Measurements from ENCODE around the gene AIM2.
A peak's percentile ranks its signal among the peaks of the same experiment; 100 is the strongest.
"Not testable (repeated sequence)": the region's sequence is repeated elsewhere in the genome, so short reads cannot be mapped to it uniquely, and the experiment has no call there.

AIM2 gene, protein sequence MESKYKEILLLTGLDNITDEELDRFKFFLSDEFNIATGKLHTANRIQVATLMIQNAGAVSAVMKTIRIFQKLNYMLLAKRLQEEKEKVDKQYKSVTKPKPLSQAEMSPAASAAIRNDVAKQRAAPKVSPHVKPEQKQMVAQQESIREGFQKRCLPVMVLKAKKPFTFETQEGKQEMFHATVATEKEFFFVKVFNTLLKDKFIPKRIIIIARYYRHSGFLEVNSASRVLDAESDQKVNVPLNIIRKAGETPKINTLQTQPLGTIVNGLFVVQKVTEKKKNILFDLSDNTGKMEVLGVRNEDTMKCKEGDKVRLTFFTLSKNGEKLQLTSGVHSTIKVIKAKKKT

DNA sequence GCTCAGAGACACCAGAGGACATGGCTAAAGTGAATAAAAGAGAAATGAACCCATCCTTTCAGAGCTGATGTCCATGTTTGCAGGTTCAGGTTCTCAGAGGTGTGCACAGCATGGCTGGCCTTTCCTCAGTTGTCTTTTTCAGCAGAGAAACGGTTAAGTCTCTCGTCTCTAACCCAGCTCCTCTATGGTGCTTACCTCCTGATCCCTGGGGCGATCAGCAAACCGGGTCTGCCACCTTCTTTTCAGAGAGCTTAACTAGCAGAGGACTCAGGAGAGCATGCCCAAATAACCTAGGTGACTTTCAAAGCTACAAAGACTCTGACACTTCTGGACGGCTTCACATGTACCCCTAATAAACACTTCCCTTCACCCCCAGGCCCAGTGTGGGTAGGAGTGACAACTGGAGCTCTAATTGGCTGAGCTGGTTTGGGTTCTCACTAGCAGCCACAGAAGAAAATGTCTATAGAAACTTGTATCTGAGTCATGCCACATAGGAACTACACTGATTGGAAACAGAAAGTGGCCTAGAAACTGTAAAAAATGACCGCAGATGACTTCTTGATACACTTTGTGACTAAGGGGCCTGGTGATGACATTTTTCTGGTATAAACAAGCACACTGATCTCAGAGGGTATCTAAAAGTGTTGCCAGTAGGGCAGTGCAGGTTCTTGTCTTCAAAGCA is at the start of gene AIM2:
AIM2 (minus strand) TSS at position 329 of the 682 bp plus-strand sequence. CDS start 3,267 bp downstream, outside the sequence.
- DNase-seq: peak; percentile 76 to 77

DNA sequence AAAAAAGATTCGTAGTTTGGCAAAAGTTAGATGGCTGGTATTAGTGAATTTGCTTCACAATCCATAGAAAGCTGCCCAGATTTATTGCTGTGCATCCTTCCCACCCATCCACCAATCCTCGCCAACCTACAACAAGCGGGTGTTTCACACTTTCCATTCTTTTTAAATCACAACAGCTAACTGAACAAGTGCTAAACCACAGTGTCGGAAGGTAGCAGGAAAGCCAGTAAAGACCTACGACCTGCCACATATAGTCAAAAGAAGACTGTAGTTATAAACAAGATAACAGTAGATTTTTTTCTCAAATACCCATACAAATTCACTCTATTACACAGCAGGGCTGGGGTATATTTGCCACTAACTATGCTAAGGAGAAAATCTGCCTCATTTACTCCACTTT is 47.0 kb upstream of the AIM2 start:
- DNase-seq: no peak

DNA sequence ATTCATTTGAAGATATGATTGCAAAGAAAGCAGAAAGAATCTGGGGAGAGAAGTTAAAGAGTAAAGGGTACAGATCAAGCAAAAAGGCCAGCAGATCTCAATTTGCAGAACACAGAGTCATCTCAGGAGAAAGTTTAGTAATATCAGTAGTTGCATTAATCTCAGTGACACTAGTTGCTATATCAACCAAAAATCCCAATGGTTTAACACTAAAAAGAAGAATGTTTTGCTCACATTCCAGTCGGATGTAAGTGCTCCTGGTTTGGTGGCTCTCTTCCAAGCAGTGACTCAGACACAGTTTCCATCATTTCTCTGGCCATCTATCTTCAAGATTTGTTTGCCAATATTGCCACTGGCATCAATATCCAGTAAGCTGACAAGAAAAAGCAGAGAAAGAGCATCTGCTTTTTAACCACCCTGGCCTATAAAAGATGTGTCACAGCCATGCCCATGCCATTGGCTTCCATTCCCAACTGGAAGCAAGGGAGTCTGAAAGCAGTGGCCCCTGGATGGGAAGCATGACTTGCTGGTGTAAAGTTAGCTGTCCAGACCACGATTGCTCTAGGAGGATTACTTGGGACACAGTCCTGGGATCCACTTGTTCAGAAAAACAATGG is 45.5 kb upstream of the AIM2 start:
- DNase-seq: peak in 1 of 2 experiments; percentile 17

DNA sequence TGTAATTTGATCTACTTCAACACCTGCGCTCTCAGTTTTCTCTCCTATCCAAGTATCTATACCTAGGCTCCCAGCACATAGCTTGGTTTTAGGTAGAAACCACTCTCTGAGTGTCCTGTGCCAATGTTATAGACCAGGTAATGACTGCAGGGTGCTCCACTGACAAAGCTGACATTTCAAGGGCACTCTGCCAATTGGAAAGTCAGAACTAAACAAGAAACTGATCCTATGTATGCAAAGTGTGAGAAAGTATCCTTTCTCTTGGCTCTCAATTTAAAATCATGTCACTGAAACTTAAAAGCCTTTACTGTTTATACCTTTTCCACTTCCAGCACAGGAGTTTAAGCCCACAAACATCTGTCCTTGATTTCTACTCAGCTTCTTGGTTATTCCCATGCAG is 45.0 kb upstream of the AIM2 start:
- DNase-seq: no peak

DNA sequence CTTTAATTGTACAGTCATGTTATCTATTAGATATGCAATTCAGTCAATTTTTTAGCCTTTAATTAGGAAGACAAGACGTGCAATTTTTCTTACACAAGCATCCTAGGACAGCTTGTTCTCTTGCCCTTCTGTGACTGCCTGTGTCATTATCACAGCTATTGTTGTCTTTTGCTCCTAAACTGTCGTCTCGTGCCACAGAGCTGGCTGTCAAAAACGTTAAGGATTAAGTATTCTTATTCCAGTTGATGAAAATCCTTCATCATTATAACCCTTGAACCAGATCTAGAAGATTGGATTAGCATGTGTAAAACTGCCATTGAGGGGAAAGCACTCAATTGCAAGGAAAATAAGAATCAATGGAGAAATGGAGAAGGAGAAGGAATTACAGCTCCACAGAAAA is 43.8 kb upstream of the AIM2 start:
- DNase-seq: no peak

DNA sequence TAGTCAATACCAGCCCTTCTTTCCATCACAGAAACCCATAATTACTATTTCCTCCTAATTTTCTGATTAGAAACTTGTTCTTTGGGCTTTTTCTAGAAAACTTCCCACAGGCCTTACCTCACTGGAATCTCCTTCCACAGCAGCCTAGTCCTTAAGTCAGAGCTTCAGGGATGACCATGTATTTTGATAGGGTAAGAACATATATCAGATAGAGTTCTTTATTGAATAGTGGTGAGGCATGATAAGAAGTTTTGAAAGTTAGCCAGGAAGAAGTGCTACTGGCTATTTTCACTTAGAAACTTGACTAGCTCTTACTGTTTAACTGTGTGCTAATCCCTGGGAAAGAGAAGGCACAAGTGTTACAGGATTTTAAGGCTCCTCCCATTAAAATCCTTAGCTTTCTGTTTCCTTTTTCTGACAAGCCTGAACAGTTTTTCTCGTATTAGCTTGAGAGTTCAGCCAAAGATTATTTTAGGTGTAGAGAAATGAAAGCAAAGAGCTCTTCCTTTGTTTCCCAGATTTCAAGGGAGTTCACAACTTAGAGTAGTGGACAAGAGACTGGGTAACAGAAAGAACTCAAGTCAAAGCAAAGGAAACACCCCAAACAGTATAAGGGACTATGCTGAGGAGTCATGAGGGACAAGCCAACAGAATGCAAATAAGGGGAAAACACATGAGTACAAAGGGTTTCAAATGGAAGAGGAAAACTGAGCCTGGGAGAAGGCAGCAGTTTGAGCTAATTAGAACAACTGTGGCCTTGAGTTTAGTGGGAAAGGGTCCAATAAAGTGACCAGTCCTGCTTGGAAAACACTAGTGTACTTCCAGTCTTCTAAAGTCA is 37.2 kb upstream of the AIM2 start:
- no peak for DNase-seq

DNA sequence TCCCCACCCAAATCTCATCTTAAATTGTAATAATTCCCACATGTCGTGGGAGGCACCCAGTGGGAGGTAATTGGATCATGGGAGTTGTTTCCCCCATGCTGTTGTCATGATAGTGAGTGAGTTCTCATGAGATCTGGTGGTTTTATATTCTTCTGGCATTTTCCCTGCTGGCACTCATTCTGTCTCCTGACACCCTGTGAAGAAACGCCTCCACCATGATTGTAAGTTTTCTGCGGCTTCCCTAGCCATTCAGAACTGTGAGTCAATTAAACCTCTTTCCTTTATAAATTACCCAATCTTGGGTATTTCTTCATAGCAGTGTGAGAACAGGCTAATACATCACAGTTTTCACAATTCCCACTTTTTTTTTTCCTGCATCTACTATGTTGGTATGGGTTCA is 26.5 kb upstream of the AIM2 start:
- DNase-seq: not testable (repeated sequence)

DNA sequence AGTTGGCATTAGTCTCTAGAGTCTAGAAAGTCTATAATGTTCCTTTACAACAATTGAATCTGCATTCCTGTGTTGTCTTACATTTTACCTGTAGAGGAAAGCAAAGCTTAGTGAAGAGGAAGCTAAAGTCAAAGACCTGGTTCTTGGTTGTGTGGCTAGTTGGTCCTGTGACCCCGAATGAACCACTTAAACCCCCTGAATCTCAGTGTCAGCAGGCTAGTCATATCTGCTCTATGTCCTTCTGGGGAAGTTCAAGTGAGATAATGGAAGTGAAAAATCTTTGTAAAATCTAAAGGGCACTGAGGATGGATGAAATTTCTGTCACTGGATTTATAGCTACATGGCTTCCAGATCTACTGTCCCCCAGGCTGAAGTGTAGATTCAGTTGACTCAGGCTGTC is 24.0 kb upstream of the AIM2 start:
- DNase-seq: no peak

DNA sequence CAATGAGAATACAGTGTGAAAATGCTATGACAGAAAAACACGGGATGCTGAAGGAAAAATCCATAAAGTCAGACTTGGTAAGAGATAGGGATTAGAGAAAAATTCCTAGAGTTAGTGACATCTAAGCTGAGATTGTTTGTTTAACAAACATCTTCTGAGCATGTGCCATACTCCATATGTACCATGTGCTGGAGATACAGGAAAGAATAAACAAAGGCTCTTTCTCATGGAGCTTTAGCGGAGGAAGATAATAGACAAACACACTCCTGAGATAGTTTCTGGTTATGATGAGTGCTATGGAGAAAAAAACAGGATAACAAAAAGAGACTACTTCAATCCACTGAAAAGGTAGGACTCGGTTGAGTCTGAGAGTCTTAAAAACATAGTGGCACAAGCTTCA is 22.0 kb upstream of the AIM2 start:
- no peak for DNase-seq

DNA sequence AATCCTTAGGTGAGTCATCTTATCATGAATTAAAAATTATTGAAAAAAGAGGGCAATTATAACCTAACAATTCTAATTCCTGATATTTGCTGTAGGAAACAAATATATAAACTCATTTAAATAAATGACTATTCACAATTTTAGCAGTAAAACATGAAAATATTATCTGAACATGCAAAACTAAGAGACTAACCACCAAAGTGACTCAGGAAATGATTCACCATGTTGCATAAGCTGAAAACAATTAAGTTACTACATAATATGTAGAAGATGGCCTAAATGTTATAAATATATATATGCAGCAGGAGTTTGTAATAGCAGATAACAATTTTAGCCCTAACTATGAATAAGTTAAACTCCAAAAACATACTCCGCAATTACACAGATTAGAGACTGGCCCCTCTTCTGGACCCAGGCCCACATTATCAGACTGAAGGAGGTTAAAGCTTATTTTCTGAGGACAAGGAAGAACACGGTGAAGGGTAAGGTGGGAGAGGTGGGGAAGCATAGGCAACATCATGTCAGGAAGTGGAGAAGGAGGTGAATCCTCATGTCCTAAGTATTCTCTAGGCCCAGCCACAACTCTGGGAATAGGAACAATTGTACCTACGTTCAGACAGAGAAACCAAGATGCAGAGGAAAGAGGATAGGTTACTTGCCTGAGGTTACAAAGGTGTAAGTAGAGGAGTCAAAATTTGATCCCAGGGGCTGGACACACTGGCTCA is 15.6 kb upstream of the AIM2 start:
- no peak for DNase-seq

DNA sequence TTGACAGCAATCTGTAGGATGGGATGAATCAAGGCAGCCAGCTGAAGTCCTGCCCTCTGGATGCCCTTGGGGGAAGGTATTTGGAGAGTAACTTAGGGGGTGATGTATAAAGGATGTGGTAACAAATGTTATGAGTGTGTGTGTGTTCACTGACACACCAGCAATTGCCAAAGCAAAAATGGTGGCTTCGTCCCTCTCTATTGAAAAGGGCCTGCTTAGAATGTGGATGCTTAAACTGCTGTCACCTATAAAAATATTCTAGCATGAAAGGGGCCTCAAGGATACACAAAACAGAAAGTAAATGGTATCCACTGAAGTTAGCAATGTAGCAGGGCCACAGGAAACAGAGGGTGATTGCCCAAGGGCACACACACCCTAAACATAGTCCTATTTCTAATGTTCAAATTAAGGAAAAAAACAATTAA is 15.1 kb upstream of the AIM2 start:
- no peak for DNase-seq

DNA sequence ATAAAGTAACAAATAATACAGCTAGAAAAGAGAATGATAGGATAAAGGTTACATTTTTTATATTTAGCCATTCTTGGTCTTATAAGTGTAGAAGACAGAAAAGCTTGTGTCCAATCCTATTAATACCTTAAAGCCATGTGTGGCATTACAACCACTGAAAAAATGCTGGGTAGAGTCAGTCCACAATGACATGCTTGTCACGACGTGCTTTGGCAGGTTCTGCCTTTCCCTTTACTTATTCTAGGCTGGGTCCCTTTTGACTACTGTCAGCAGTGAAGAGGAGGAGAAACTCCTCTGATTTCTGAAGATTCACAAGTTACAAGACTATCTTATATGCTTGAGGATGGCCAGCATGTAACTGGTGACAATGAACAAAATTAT is 14.6 kb upstream of the AIM2 start:
- DNase-seq: no peak

DNA sequence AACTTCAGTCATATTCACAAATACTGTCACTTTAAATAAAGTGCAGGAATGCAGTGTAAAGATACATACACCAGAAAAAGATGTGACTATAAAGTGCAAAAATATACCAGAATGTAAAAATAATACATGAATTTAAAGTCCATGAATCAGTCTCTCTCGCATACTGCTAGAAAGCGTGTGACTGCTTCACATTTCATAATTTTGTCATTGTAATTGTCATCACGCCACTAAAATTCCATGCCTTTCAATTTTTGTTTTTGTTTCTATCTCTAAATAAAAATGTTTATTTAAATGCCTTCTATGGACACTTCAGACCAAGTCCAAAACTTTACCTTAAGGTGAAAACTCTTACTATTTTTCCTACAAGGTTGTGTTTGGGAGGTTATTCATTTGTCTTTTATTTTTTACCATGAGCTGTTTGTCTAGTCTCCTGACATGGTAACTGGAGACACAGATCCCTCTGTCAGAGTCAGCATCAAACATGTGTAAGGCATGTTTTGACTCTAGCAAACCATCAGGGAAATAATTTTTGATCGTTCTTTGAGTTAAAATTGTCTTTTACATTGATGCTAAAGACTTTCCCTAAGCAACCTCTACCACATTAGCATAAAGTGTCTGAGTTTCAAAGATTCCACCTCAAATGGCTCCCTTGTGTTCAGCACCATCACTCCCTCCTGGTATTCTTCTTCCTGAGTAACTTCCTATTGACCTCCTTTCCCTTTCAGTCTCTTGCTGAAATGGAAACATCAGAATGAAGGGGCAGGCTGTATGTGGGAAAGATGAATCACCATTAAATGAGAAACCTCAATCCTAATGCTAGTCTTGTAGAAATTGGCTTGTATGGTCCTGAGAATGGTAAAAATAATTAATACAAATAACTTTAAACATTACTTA is 14.0 kb upstream of the AIM2 start:
- DNase-seq: no peak

DNA sequence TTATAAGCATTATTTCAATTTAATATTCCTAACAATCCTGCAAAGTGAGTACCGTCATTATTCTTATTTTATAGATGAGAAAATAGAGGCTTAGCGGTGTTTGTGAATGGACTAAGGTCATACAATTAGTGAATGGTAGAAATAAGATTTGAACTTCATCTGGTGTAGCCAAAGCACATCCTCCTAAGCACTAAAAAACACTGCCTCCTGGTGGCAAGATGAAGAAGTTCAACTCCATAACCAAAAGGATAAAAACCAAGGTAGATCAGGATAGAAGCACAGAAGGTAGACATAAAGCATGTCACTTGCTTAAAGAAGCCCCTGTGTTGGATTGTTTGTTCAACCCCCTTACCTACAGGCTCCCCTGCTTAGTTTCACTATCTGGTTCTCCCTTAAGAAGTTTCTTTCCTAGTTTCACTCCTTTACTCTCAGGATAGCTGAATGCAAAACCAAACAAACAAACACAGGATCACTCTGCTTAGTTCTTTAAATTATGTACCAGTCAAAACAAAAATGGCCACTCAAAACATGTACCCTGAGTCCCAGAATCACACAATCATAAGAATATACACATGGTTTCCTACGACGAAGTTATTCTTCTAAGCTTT is 12.7 kb upstream of the AIM2 start:
- DNase-seq: no peak

DNA sequence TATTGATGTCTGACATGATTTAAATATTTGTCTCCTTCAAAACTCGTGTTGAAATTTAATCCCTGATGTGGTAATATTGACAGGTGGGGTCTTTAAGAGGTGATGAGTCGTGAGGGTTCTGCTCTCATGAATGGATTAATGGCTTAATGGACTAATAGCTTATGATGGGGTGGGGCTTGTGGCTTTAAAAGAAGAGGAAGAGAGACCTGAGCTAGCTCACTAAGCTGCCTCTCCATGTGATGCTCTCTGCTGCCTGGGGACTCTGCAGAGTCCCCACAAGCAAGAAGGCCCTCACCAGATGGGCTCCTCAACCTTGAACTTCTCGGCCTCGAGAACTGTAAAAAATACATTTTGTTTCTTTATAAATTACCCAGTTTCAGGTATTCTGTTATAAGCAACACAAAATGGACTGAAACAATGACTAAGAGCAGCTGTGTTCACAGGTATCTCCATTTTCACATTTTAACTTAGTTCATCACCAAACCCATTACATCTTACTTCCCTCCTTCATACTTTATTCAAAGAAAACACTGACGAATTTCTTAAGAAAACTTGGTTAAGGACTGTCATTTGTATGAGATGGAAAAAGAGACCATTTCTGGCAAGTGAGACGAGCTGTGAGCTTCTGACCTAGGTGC is 12.1 kb upstream of the AIM2 start:
- DNase-seq: no peak

DNA sequence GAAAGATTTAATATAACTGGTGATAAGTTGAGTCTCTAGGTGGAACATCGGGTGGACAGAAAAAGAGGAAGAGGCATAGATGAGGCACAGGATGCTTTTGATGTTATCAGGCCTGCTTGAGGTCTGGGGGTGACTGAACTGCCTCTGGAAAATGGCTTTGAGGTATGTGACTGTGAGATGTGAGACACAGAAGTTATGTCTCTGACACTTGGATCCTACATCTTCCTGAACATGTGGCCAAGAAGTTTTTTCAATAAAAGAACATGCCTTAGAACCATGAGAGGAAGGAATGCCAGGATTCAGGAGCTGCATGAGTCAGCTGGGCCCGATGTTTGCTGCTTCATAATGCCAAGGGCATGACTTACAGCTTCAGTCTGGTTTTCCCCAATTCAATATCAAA is 11.5 kb upstream of the AIM2 start:
- DNase-seq: no peak

DNA sequence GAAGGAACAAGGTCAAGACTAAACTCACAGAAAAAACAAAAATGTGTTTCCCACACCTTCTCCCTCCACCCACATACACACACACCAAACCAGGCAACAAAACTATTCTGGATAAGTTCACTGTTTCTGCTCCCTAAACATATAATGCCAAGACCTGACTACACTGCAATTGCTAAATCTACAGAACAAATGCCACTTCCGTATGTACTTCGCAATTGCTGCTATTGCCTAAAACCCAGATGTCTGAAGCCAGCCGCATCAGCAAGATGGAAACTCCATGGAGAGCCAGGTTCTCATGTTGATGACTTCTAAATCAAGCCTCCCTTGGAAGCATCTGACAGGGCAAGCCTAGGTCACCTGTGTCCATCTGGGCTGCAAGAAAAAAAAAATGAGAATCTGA is 8.3 kb upstream of the AIM2 start:
- no peak for DNase-seq

DNA sequence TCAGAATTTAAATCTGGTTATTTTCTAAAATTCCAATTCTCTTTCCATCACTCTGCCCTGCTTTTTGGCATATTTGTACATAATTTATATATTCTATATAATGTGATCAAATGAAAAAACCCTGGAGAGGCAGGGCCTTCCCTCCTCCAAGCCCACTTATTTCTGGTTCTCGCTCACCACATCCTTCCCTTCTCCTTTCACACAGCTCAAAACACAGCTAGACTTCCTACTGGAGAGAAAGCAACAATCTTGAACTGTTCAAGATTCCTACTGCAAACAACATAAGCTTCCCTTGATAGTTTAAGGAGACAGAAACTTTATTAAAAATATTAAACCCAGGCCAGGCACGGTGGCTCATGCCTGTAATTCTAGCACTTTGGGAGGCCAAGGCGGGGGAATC is 7.6 kb upstream of the AIM2 start:
- no peak for DNase-seq

DNA sequence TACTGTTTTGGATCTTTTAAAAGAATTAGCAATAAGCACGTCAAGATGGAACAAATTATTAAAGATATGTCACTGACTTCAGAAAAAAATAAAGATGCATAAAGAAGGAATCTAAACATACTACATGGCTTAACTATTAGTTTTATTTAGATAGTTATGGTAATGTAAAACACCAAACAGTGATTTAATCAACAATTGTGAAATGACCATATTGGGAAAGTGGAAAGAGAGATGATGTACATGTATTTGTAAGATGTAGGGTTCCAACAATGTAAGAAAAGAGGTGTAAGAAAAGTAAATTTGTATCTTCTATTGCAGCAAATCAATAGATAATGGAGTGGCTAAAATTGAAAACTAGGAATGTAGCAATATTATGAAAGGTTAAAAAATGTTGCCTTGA is 6.4 kb upstream of the AIM2 start:
- DNase-seq: no peak

DNA sequence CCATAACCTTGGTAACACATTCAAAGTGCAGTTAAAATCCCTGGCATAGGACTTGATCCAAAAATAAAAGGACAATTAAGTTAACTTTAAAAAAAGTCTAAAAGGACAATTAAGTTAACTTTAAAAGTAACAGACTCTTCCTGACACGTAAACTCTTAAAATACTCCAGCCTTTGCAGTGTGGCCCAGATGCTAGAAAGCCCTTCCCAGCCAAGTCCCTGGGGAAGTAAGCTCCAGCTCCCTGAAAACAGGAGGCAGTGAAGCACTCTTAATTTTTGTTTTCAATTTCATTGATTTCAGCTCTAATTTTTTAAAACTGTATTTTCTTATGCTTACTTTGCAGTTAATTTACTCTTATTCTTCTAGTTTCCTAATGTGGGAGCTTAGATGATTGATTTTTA is 5.1 kb upstream of the AIM2 start:
- no peak for DNase-seq

DNA sequence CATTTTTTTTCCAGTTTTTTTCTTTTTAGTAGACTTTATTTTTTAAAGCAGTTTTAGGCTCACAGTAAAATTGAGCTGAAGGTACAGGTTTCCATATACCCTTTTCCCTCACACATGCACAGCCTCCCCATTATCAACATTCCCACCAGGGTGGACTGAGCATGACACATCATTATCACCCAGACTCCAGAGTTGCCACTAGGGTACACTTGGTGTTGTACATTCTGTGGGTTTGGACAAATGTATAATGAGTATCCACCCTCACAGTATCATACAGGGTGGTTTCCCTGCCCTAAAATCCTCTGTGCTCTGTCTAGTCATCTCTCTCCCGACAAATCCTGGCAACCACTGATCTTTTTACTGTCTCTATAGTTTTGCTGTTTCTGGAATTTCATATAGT is 3.0 kb upstream of the AIM2 start:
- no peak for DNase-seq

All from activated T-cell treated with anti-CD3 and anti-CD28 coated beads, Interleukin-2, amount 50 U/mL, for 48 hours (primary cell).